ENCODE results near the gene FMN1.

The FMN1 gene

GRCh38 chr15:32765236-32765635 is 429.3 kb downstream of the FMN1 start:
- no peak for DNase-seq (ENCODE audit: low spot score)
- no peak overlapping the region for H3K27ac ChIP-seq
- ChIA-PET POLR2A (ENCODE audit: low non-redundant PET) (no interaction called here), CTCF (no interaction called here)
- no peak for TF ChIP-seq CTCF (conservative IDR thresholded peaks at IDR 0.05; ENCODE audit: low read depth)

- ChIA-PET CTCF (no interaction called here), POLR2A (ENCODE audit: low non-redundant PET) (interaction anchor here (0.6 kb wide), 1 partner anchor 31 kb away, joined by 3 read pairs; no protein-coding TSS in a partner anchor)
- no peak for TF ChIP-seq CTCF (conservative IDR thresholded peaks at IDR 0.05; ENCODE audit: low read depth)
- no peak for DNase-seq (ENCODE audit: low spot score)
- H3K27ac ChIP-seq, result no peak overlapping the region
Observed at GRCh38 chr15:32763295-32763694, 431.2 kb downstream of the FMN1 start.

GRCh38 chr15:32757426-32757825 is 437.1 kb downstream of the FMN1 start:
- TF ChIP-seq CTCF (conservative IDR thresholded peaks at IDR 0.05; ENCODE audit: low read depth), result no peak
- CTCF ChIA-PET, result interaction anchor here (1.0 kb wide), 1 partner anchor 95 kb away, joined by 3 read pairs; no protein-coding TSS in a partner anchor
- no peak overlapping the region for H3K27ac ChIP-seq
- POLR2A ChIA-PET (ENCODE audit: low non-redundant PET), result no interaction called here
- DNase-seq (ENCODE audit: low spot score), result no peak

- no peak overlapping the region for H3K27ac ChIP-seq
- POLR2A ChIA-PET (ENCODE audit: low non-redundant PET), result no interaction called here
- DNase-seq (ENCODE audit: low spot score), result no peak
- CTCF ChIA-PET, result no interaction called here
- no peak for TF ChIP-seq CTCF (conservative IDR thresholded peaks at IDR 0.05; ENCODE audit: low read depth)
Observed at GRCh38 chr15:32750979-32751378, 443.5 kb downstream of the FMN1 start.

- ChIA-PET CTCF (interaction anchor here (0.6 kb wide), 1 partner anchor 86 kb away, joined by 3 read pairs; no protein-coding TSS in a partner anchor), POLR2A (ENCODE audit: low non-redundant PET) (no interaction called here)
- no peak overlapping the region for H3K27ac ChIP-seq
- no peak for DNase-seq (ENCODE audit: low spot score)
- TF ChIP-seq CTCF (conservative IDR thresholded peaks at IDR 0.05; ENCODE audit: low read depth), result no peak
Observed at GRCh38 chr15:32747921-32748342, 446.6 kb downstream of the FMN1 start.

- POLR2A ChIA-PET (ENCODE audit: low non-redundant PET), result no interaction called here
- TF ChIP-seq CTCF (conservative IDR thresholded peaks at IDR 0.05; ENCODE audit: low read depth), result no peak
- H3K27ac ChIP-seq, result no peak overlapping the region
- no peak for DNase-seq (ENCODE audit: low spot score)
- CTCF ChIA-PET, result no interaction called here
Observed at GRCh38 chr15:32746116-32746857, 448.2 kb downstream of the FMN1 start.
